GM21526 (cell line): ENCODE measurements around the gene MC1R.
"Not testable (repeated sequence)": the region's sequence is repeated elsewhere in the genome, so short reads cannot be mapped to it uniquely, and the experiment has no call there.

ENCODE experiments used
- ATAC-seq: cut with Tn5 transposase; IDR thresholded peaks from one replicate; pipeline ENCODE4 v1.9.1; 2021; ENCODE audit warnings: moderate library complexity; ENCODE audit not compliant: unreplicated experiment, low FRiP score

The MC1R gene

GRCh38 chr16:89918453-89919347, at the start of gene MC1R:
Gene MC1R, plus strand, starts transcription at chr16:89918862. Its CDS starts 397 bp downstream, at chr16:89919259.
- ATAC-seq: no peak

GRCh38 chr16:89869911-89870310, 48.8 kb upstream of the MC1R start:
- no peak for ATAC-seq

DNA sequence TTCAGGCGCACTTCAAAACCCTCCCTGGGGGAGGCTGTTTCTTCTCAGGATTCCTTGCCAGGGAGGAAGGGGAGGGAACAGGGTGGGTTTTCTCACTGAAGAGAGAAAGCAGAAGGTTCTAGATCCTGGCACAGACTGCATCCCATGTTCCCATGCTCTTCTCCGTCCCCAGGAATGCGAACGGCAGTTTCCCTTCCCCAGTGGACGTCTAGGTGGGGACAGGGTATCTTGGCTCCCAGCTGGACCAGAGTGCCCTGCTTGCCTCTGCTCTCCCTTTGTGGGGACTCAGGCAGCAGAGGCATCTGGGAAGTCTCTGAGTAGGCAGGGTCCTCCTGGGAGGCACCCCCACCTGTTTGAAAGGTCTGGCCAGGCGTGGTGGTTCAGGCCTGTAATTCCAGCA, 48.2 kb upstream of the MC1R start:
- ATAC-seq: no peak

GRCh38 chr16:89871895-89872294, 46.8 kb upstream of the MC1R start:
- no peak for ATAC-seq

DNA sequence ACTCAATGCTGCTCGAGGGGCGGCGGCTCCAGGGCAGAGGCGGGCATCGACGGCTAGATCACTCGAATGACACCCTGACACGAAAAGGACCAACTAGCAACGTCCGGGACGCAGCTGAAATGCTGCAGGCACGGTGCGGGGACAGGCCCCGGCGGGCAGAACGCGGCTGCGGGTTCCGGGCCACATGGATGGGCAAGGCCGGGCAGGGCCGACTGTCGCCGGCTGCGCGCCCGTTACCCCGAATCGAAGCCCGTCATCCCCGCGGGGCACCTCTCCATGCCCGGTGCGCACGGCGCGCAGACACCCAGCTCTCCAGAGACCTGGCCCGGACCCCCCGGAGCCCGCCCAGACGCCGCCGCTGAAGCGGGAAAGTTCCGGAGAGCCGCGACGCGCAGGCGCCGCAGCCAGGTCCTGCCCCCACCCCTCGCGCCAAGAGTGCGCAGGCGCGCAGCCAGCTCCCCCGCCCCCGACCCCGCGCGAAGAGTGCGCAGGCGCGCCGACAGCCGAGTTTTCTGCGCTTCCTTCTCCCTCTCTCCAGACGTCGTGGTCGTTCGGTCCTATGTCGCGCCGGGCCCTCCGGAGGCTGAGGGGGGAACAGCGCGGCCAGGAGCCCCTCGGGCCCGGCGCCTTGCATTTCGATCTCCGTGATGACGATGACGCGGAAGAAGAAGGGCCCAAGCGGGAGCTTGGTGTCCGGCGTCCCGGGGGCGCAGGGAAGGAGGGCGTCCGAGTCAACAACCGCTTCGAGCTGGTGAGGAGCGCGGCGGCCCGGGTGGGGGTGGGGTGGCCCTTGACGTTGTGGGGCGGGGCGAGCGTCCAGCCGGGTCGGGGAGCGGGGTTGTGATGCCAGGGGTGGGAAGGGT, 45.3 kb upstream of the MC1R start, which contains the start of gene TCF25:
TCF25 (plus strand) TSS at position 484 of the 863 bp plus-strand sequence; CDS start at position 560, 76 bp downstream.
- ATAC-seq: peak; percentile 31

DNA sequence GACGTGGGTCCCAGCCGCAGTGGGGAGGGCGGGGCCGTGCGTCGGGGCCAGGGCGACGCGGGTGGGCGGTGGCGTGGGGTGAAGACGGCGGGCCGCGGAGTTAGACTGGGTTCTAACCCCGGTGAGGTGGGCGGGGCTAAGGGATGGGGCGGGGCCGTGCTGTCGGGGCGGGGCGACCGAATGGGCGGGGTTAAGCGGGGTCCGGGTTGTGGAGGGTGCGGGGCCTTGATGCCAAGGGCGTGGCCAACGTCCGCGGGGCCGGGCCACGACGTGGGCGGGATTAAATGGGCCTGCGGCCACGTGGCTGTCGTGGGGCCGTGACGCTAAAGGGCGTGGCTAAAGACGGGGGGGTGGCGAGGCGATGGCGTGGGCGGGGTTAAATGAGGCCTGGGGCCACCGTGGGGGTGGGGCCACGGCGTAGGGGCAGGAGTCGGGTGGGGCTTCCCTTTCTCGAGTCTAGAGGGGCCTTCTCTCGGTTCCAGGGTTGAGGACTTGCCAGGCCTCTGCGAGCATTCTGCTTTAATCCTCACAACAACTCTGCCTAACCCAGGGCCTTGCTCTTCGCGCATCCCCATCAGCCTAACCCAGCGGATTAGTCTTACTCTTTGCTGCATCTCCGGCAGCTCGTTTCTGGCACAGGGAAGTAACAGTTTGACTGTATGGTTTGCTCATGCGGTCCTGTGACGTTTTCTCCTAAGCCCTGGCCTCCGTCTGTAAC, 44.5 kb upstream of the MC1R start:
- ATAC-seq: peak; percentile 66

DNA sequence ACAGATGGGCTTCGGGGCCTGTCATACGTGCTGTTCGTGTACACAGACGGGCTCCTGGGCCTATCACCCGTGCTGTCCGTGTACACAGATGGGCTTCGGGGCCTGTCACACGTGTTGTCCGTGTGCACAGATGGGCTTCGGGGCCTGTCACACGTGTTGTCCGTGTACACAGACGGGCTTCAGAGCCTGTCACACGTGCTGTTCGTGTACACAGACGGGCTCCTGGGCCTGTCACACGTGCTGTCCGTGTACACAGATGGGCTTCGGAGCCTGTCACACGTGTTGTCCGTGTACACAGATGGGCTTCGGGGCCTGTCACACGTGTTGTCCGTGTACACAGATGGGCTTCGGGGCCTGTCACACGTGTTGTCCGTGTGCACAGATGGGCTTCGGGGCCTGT, 39.5 kb upstream of the MC1R start:
- not testable (repeated sequence) for ATAC-seq

DNA sequence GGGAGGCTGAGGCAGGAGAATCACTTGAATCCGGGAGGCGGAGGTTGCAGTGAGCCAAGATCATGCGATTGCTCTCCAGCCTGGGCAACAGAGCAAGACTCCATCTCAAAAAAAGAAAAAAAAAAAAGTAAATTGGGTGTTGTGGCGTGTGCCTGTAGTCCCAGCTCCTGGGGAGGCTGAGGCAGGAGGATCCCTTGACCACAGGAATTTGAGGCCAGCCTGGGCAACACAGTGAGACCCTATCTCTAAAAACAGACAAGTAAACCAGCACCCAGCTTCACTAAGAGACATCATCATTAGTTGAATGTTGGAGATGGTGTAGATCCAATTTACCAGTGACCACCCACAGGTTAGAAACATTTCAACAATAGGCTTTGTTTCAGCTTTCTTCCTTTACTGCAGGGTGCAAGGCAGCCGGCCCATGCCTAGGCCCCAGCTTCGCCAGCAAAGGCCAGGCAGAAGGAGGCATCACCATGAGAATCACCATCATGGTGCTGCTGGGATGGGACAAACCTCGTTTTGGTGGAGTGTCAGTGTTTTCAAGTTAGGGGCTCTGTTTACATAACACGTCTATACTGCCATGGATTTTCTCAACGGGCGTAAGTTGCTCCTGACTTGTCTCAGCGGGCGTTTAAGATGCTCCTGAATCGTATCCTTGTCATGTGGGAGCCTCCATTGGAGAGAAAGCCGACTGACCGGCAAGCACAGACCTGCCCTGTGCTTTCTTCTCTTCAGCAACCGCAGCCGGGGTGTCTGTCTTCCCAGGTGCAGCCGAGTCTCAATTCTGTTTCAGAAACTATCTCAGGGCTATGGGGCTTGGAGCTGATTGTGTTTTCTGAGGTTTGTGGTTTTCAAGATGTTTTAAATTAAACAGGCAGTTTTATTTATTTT, 37.9 kb upstream of the MC1R start:
- no peak for ATAC-seq

GRCh38 chr16:89881368-89881730, 37.3 kb upstream of the MC1R start:
- no peak for ATAC-seq

DNA sequence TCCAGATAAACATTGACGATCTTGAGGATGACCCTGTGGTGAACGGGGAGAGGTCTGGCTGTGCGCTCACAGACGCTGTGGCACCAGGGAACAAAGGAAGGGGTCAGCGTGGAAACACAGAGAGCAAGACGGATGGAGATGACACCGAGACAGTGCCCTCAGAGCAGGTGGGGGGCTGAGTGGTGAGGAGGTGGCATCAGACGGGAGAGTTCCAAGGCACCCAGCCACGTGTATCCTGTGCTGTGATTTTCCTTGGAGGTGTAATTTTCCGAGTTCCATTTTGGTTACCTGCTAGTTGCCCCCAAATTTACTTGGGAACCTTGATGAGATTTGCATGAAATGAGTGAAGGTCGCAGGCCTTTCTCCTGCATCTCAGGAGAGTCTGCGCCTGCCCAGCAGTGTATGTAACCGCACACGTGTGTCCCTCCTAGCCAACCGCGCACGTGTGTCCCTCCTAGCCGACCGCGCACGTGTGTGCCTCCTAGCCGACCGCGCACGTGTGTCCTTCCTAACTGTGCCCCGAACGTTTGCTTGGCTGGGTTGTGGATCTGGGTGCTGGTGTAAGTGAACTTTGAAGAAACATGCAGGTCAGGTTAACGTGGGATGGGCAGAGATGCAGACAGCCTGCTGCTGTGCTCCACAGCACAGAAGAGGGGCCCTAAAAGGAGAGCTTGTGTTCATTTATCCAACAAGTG, 35.2 kb upstream of the MC1R start:
- ATAC-seq: no peak

- ATAC-seq: no peak
These were observed 34.6 kb upstream of the MC1R start for GRCh38 chr16:89884041-89884421.

DNA sequence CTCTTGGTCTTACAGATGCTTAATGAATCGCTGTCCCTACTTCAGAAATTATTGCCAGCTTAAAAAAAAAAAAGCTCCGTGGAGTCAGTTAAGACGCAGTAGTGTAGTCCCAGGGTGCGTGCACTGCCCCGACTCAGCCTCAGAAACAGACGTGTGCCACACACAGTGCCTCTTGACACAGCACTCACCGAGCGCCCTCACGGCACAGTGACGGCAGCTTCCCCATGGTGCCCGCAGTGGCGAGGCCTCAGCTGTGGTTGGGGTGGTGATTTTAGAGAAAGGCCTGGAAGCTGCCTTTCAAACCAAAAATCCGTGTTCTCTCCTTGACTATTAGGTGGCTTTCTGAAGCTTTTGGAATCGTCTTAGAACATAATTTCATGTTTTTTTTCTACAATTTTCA, 31.4 kb upstream of the MC1R start:
- no peak for ATAC-seq

DNA sequence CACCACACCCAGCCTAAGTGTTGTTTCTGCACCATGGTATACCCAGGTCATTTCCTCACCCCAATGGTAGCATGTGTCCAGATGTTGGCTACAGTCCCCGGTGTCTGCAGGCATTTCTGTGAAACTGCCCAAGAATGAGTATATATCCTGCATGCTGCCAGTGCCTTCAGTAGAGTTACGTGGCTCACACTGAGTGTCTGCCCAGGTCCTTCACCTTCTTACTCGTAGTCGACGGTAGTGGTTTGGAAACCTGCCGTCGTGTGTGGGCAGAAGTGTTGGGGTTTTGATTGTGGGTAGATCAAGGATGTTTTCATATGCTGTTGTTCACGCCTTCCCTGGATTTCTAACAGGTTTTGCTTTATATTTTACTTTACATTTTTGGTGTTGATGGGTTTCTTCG, 28.5 kb upstream of the MC1R start:
- no peak for ATAC-seq

DNA sequence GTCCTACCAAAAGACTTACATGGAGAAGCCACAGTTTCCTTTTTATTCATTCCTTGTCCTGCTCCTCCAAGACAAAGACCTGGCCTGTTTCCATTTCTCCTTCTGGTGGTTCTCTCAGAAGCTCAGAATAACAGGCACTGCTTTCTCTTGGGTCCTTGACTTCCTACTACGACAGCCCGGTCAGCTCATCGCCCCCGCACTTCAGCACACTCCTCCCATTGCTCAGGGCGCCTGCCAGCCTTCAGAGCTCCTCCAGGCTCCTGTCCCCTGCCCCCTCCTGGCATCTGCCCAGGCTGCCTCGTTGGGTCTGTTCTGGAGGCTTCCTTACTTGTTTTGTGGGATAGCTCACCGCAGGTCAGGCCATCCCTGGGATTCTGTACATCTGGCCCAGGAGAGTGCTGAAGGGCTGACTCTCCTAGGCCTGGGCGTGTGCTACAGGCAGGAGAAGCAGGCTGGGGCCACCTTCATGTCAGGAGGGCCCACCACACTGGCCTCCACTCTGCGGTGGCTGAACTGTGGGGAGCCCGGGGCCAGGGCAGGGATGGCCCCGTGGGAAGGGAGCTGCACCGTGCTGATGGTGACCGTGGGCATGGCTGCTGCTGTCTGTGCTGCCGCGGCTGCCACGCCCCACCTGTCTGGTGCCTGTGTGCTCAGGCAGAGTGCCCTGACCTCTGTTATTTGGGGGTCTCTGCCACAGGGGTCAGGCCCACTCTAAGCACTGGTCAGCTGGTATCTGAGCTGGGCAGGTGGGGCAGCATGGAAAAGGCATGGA, 27.6 kb upstream of the MC1R start:
- ATAC-seq: no peak

GRCh38 chr16:89892055-89892630, 26.5 kb upstream of the MC1R start:
- no peak for ATAC-seq

DNA sequence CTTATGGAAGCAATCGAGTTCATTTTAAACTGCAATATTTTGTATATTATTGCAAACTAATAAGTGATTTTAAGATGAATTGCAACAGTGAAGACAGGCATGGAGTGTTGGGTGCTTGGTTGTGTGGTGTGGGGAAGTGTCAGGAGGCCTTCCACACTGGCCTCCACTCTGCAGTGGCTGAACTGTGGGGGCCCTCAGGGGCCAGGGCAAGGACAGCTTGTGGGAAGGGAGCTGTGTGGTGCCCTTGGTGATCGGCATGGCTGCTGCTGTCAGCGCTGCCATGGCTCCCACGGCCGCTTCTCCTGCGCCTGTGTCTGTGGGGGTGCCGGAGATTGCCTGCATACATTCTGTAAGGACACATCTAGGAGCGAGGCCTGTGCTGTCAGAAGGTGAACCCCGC, 26.0 kb upstream of the MC1R start:
- no peak for ATAC-seq

- no peak for ATAC-seq
These were observed 24.8 kb upstream of the MC1R start for GRCh38 chr16:89893642-89894548.
